Lung (tissue), 12 donors: ENCODE data around the gene SLC5A6. TPM values are rescaled to one million over a fixed set of nuclear protein-coding genes. Genes with fewer than 3 reads are reported as not detected.

ENCODE experiments used
- ATAC-seq: fragments of 200-7000 bp; cut with Tn5 transposase; one replicate; pipeline ENCODE4 v1.9.1; 2020; ENCODE audit warnings: moderate number of reproducible peaks; ENCODE audit not compliant: insufficient read depth, low FRiP score
- DNase-seq, 3 donors: peaks; one replicate each; pipeline ENCODE4 v3.0.0-alpha.2; 2013 to 2017
- H3K27ac ChIP-seq, 2 donors: one replicate each; pipeline ENCODE4 v1.5.1; 2013; ENCODE audit warnings: mild to moderate bottlenecking in 2 of 2, moderate library complexity in 2 of 2, control low read depth in 1 of 2, inconsistent platforms in 1 of 2, low read depth in 1 of 2, low read length in 1 of 2
- H3K27me3 ChIP-seq, 3 donors: one replicate each; pipeline ENCODE4 v1.5.1; 2013; ENCODE audit warnings: low read length in 2 of 3; ENCODE audit not compliant: control insufficient read depth in 3 of 3, insufficient read depth in 3 of 3
- H3K36me3 ChIP-seq, 4 donors: one replicate each; pipeline ENCODE4 v1.5.1; 2013; ENCODE audit warnings: low read length in 4 of 4, mild to moderate bottlenecking in 1 of 4, moderate library complexity in 1 of 4; ENCODE audit not compliant: control insufficient read depth in 4 of 4, insufficient read depth in 4 of 4
- H3K4me1 ChIP-seq, 5 donors: one replicate each; pipeline ENCODE4 v1.5.1; 2013; ENCODE audit warnings: low read length in 5 of 5, mild to moderate bottlenecking in 2 of 5, moderate library complexity in 1 of 5; ENCODE audit not compliant: control insufficient read depth in 5 of 5, insufficient read depth in 5 of 5
- H3K4me3 ChIP-seq: one replicate; pipeline ENCODE4 v1.5.1; 2013; ENCODE audit warnings: mild to moderate bottlenecking, control low read depth, moderate library complexity
- H3K9ac ChIP-seq, 2 donors: one replicate each; pipeline ENCODE4 v1.5.1; 2013; ENCODE audit warnings: low read length in 2 of 2, control low read depth in 1 of 2; ENCODE audit not compliant: insufficient read depth in 1 of 2
- H3K9me3 ChIP-seq, 4 donors: one replicate each; pipeline ENCODE4 v1.5.1; 2013; ENCODE audit warnings: low read length in 3 of 4, mild to moderate bottlenecking in 1 of 4, moderate library complexity in 1 of 4; ENCODE audit not compliant: control insufficient read depth in 4 of 4, insufficient read depth in 3 of 4
- WGBS, 2 donors: extraction: QIAGEN DNeasy Blood & Tissue Kit; methylation state at CpG; one replicate each; pipeline ENCODE4 v1.1.7; 2013; 5-methylcytosine and 5-hydroxymethylcytosine counted together
- polyA plus RNA-seq, 2 donors: library from polyadenylated mRNA; stranded (reverse); fragments of 200-250 nt; gene quantifications; one replicate each; pipeline ENCODE4 v1.2.1, GENCODE V29; 2013
- total RNA-seq, 2 donors: library from RNA; depleted of rRNA in 1 of 2; stranded (reverse); fragments of >200 nt in 1 of 2; gene quantifications; one replicate each; pipeline ENCODE4 v1.2.1, GENCODE V29; 2014 to 2021
- TF ChIP-seq, protein P1 (sequence below): IDR thresholded peaks from 2 replicates; pipeline ENCODE4 v1.5.1; 2012; ENCODE audit warnings: mild to moderate bottlenecking; ENCODE audit errors: control extremely low read depth, extremely low read depth
- donor health status: control.
- donor health status: control.
- donor health status: Bipolar disorder and iron deficiency.
- donor health status: healthy.
- donor health status: DM: yes; HTN: yes; CAD: no.

Gene SLC5A6
- total and polyA plus RNA-seq, 4 donors, result 12.1 to 33.1 (median 23.9) TPM

DNA sequence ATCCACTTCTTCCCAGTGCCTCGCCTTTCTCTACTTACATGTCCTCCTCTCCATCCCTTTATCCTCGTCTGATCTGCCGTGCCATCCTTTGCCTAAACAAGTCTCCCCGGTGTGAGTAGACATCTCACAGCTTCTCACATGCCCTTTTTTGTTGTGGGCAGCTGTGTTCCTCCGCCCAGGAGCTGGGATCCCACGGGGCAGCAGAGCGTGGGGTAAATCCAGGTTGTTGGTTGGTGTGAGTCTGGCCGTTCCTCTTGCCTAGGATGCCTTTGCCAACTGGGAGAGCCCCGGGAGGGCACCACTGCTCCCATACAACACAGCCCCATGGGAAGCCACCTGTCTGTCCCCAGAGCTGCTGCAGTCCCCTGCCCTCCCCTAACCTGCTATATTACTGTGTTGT is 28.3 kb upstream of the SLC5A6 start:
- Histone ChIP-seq H3K4me3 (no peak overlapping the region), H3K9ac (no peak overlapping the region), H3K27me3 (no peaks in the 10 kb centered on the region), H3K4me1 (no peaks in the 10 kb centered on the region), H3K9me3 (no peaks in the 10 kb centered on the region), H3K36me3 (peaks cover 16 to 76% (median 39%) of the 10 kb centered on the region in 4 donors), H3K27ac (no peak overlapping the region)
- WGBS, 2 donors, result 90 to 94% methylated on average over 9 of the region's 9 CpGs
- TF ChIP-seq, protein P1, sequence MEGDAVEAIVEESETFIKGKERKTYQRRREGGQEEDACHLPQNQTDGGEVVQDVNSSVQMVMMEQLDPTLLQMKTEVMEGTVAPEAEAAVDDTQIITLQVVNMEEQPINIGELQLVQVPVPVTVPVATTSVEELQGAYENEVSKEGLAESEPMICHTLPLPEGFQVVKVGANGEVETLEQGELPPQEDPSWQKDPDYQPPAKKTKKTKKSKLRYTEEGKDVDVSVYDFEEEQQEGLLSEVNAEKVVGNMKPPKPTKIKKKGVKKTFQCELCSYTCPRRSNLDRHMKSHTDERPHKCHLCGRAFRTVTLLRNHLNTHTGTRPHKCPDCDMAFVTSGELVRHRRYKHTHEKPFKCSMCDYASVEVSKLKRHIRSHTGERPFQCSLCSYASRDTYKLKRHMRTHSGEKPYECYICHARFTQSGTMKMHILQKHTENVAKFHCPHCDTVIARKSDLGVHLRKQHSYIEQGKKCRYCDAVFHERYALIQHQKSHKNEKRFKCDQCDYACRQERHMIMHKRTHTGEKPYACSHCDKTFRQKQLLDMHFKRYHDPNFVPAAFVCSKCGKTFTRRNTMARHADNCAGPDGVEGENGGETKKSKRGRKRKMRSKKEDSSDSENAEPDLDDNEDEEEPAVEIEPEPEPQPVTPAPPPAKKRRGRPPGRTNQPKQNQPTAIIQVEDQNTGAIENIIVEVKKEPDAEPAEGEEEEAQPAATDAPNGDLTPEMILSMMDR, result no peak
- DNase-seq, result no peak
- no peak for ATAC-seq

DNA sequence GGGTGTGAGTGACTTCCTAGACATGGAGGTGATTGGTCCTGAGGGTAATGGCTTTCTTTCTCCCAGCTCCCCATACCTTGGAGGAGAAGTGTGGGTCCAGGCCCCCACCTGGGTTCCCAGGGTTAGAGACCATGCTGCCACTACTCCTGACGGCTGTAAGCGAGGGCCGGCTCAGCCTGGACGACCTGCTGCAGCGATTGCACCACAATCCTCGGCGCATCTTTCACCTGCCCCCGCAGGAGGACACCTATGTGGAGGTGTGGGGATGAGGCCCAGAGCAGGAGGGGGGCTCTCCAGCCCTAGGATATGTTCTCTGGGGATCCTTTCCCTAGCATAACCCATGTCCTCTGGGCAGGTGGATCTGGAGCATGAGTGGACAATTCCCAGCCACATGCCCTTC is 26.9 kb upstream of the SLC5A6 start:
- TF ChIP-seq, protein P1, result no peak
- no peak overlapping the region for H3K27ac ChIP-seq
- no peaks in the 10 kb centered on the region for H3K9me3 ChIP-seq
- WGBS, 2 donors, result 95% methylated on average over 8 of the region's 8 CpGs
- H3K4me3 ChIP-seq, result no peak overlapping the region
- peaks cover 22 to 88% (median 40%) of the 10 kb centered on the region in 4 donors for H3K36me3 ChIP-seq
- DNase-seq (no peak), ATAC-seq (no peak)
- no peaks in the 10 kb centered on the region for H3K4me1 ChIP-seq
- no peak overlapping the region for H3K9ac ChIP-seq
- no peaks in the 10 kb centered on the region for H3K27me3 ChIP-seq

DNA sequence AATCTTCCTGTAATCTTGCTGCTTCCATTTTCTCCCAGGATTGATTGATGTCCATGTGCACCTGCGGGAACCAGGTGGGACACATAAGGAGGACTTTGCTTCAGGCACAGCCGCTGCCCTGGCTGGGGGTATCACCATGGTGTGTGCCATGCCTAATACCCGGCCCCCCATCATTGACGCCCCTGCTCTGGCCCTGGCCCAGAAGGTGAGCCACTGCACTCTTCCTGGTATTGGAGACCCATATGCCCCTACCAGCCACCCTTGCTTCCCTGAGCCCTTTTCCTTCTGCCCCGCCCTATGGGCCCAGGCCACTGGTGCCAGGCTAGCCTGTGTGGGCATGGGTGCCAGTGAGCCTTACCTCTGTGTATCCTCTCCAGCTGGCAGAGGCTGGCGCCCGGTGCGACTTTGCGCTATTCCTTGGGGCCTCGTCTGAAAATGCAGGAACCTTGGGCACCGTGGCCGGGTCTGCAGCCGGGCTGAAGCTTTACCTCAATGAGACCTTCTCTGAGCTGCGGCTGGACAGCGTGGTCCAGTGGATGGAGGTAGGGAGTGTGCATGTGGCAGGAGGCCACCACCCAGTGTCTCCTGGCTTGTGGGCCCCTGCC is 25.4 kb upstream of the SLC5A6 start:
- ATAC-seq, result no peak
- no peak overlapping the region for H3K27ac ChIP-seq

More for the DNA sequence above, 25.4 kb upstream of the SLC5A6 start:
- no peak for DNase-seq
- Histone ChIP-seq H3K27me3 (no peaks in the 10 kb centered on the region), H3K36me3 (peaks cover 35 to 89% (median 46%) of the 10 kb centered on the region in 4 donors), H3K4me1 (no peaks in the 10 kb centered on the region), H3K4me3 (no peak overlapping the region), H3K9me3 (no peaks in the 10 kb centered on the region), H3K9ac (no peak overlapping the region)
- TF ChIP-seq, protein P1, result no peak
- 97 to 98% methylated on average over 15 of the region's 15 CpGs for WGBS, 2 donors
